HG03095 (cell line): ENCODE results near the gene CEACAM21.
"Not testable (repeated sequence)": the region's sequence is repeated elsewhere in the genome, so short reads cannot be mapped to it uniquely, and the experiment has no call there.

Experiments used
- ATAC-seq: cut with Tn5 transposase; IDR thresholded peaks from one replicate; pipeline ENCODE4 v1.9.1; 2021; ENCODE audit warnings: moderate library complexity; ENCODE audit not compliant: unreplicated experiment

Gene CEACAM21

GRCh38 chr19:41548954-41549688, 26.8 kb upstream of the CEACAM21 start:
- ATAC-seq: no peak

- ATAC-seq: no peak
Measured at GRCh38 chr19:41549884-41550283, 26.1 kb upstream of the CEACAM21 start.

DNA sequence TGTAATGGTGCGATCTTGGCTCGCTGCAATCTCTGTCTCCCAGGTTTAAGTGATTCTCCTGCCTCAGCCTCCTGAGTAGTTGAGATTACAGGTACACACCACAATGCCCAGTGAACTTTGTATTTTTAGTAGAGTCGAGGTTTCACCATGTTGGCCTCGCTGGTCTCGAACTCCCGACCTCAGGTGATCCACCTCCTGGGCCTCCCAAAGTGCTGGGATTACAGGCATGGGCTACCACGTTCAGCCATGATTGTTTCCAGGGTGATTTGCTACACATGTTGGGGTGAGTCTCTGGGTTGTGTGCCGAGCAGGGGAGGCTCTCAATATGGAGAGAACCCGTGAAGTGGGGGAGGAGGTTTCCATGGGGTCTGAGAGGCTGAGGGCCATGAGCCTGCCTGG, 24.8 kb upstream of the CEACAM21 start:
- ATAC-seq: no peak

- ATAC-seq: no peak
Measured at GRCh38 chr19:41551711-41552110, 24.3 kb upstream of the CEACAM21 start.

DNA sequence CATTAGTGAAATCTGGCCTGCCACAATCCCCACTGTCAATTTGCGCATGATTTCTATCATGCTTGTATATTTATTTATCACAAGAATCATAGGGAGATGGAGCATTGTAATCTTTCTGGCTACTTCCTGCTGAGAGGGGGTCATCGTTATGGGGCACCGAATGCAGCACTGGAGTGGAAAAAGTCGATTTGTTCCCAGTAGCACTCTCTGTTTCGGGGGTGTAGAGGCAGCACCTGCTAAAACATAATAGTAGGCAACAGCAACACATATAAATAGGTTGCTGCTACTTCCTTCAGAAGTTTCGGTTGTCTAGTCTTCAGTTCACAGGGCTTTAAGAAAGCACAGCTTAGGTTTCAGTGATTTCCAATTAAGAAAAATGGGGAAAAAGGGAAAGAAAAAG, 23.4 kb upstream of the CEACAM21 start:
- ATAC-seq: peak; percentile 44

GRCh38 chr19:41553804-41554203, 22.2 kb upstream of the CEACAM21 start:
- ATAC-seq: no peak

DNA sequence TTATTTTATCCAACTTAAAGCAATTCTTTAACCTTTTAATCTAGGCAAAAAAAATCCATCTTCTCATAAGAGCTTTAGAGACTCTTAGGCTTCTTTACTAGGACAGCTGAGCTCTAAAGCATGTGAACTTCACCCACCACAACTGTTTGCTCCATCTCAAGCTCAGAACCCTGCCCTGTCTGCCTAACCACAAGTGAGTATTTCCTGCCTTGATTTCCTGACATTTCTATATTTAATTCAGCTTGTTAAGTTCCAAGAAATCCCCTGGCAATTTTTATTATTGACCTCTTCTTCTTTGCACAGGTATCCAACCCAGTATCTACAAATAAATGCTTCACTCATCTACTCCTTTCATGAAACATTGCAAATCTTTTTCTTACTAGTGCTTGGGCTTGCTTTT, 21.1 kb upstream of the CEACAM21 start:
- ATAC-seq: no peak

GRCh38 chr19:41555748-41556147, 20.2 kb upstream of the CEACAM21 start:
- ATAC-seq: no peak

DNA sequence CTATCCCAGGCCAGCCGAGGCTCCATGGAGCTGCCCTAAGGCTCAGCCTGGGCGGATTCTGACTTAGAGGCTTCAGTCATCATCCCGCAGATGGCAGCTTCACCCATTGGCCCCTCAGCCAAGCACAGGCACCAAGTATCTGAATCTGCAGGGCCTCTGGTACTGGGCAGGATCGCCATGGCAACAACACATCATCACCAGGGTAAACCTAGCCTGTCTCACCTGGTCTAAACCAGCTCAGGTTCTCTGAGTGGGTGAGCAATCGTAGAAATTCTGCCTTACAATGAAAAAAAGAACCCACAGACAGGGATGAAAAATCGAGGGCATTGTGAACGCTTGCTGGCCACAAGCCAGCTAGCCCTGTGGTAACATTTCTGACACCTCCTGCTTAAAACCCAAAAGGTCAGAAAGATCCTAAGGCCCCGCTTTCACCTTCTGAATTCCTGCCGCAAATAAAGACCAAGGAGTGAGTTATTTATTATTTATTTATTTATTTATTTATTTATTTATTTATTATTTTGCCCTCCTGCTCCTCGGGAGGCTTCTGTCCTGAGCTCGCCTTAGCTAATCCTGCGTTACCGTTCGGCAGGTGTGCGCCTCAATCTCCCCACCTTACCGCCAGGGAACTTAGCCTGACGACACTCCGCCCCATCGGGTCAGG, 12.0 kb upstream of the CEACAM21 start:
- ATAC-seq: no peak

DNA sequence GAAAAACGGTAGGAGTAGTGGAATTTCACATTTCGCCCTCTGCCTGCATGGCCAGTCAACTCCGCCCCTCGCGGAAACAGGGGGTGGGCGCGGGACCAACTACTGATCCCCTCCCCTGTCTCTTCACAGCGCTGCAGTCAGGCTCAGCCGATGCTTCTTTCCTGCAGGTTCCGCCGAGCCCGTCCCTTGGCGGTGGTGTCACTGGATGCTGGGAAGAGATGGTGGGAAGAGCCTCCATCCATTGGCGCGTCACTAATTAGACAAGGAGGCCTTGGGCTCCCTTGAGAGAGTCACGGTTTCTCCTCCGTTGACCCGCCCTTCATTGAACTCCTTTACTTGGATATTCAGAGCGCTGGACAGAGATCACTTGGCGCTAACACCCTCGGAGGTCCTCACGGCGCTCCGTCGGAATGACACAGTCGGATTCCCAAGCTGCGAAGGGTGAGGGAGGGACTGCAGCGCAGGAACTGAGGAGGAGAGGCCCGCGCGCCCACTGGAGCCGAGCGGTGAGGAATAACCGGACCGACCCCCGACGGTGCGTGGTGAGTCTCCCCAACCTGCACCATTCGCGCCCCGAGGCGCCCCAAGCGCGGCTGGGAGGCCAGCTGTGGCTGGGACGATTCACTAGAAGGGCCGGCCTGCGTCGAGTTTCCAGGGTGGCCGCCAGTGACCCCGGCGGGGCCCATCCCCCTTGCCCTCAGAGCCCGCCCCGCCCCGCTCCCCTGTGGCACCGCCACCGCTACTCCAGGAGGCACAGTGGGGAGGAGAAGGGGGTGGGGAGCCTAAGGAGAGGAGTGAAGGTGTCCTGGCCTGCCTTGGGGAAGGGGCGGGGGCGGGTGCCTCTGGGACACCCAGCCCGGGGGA, 11.2 kb upstream of the CEACAM21 start:
- ATAC-seq: no peak

- ATAC-seq: no peak
Measured at GRCh38 chr19:41565379-41565720, 10.6 kb upstream of the CEACAM21 start.

DNA sequence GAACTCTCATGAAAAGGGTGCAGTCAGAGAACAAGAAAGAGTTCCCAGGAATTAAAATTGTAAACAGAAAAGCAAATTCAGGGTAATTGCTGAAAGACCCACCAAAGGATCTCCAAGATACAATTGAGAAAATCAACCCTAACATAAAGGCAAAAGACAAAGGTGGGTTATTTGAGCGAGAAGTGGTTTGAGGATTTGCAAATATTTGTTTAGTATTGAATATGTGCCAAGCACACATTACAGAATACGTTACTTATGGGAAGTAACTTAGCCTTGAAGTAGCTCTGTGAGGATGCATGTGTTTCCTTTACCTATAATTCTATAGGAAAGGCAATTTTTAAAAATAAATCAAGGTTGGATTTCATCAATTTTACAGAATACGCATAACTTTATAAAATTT, 10.0 kb upstream of the CEACAM21 start:
- ATAC-seq: no peak

DNA sequence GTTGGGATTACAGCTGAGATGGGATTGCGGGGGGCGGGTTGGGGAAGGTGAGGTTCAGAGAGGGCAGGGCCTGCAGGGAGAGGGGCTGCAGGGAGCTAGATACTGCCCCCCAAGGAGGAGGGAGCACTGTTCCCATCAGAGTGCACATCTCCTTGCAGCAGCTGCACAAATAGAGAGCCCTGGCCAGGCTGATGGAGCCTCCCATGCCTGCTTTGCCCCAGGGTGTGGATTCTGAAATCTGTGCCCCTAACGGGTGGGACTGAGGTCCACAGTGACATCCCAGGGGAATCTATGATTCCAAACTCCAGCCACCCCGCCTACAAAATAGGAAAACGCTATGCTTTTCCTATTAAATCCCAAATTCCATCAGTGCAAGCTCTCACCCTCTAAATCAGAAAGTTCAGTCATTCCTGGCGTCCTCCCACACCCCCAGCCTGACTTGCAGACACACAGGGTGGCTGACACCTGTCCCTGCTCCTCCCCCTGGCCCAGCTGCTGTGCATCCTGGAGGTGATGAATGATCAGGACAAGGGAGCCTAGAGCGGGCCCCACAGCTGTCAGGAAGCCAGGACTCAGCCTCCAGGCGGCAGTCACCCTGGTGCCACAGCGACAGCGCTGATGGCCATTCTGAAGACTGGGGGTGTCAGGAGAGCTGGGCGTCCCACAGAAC, 6.3 kb upstream of the CEACAM21 start:
- ATAC-seq: no peak

GRCh38 chr19:41570179-41570578, 5.8 kb upstream of the CEACAM21 start:
- ATAC-seq: no peak

DNA sequence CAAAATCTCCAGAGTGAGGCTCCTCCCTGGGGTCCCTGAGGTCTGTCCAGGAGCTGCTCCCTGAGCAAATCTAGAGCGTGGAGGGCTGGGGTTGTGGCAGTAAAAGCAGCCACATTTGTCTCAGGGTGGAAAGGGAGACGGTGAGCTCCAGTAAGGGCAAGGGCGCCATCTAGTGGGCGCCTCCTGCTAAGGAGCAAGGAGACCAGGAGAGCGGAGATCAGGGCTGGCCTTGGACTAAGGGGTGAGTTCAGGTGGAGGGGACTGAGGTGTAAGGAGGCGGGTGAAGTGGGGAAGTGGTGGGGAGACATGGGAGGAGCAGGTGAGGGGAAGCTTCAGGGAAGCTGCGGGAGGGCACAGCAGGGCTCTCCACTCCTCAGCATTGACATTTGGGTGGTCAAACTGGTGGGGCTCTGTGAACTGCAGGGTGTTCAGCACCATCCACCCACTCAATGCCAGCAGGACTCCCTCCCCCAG, 5.3 kb upstream of the CEACAM21 start:
- ATAC-seq: no peak

DNA sequence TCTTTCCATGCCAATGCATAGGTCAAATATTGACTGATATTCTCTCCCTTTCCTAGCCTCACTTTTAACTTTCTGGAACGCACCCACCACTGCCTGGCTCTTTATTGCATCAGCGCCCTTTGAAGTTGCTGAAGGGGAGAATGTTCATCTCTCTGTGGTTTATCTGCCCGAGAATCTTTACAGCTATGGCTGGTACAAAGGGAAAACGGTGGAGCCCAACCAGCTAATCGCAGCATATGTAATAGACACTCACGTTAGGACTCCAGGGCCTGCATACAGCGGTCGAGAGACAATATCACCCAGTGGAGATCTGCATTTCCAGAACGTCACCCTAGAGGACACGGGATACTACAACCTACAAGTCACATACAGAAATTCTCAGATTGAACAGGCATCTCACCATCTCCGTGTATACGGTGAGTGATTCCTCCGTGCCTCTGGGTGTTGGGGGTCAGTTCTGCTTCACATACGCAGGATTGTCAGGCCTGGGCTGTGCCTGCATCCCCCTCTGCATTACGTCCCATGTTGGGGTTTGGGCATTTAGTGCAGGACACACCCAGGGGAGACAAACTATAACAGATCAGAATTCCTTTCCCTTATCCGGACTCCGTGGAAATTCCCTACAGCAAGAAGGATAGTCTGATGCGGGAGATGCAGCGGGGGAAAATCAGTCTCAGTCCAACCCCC, 1.3 kb downstream of the CEACAM21 start:
- no peak for ATAC-seq

GRCh38 chr19:41577833-41578232, 1.9 kb downstream of the CEACAM21 start:
- ATAC-seq: no peak

DNA sequence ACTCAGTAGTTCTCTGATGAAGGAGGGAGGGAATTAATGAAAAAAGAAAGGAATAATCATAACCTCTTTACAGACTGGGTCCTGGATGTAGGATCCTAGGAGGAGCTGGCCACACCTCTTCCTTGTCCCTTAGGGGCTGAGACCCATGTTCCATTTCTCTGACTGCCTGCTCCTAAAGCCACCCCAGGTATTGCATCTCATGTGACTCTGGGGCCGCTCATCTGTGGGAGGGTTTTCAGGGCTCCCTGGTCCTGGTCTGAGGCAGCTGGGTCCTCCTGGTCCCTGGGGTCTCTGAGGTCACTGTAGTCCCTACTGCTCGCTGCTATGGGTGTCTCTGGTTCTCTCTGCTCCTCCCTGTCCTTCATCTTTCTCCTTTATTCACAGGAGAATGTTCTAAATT, 2.9 kb downstream of the CEACAM21 start:
- no peak for ATAC-seq

DNA sequence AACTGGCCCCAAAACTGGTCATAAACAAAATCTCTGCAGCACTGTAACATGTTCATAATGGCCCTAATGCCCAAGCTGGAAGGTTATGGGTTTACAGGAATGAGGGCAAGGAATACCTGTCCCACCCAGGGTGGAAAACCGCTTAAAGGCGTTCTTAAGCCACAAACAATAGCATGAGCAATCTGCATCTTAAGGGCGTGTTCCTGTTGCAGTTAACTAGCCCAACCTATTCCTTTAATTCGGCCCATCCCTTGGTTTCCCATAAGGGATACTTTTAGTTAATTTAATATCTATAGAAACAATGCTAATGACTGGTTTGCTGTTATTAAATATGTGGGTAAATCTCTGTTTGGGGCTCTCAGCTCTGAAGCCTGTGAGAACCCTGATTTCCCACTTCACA, 5.1 kb downstream of the CEACAM21 start:
- ATAC-seq: not testable (repeated sequence)

DNA sequence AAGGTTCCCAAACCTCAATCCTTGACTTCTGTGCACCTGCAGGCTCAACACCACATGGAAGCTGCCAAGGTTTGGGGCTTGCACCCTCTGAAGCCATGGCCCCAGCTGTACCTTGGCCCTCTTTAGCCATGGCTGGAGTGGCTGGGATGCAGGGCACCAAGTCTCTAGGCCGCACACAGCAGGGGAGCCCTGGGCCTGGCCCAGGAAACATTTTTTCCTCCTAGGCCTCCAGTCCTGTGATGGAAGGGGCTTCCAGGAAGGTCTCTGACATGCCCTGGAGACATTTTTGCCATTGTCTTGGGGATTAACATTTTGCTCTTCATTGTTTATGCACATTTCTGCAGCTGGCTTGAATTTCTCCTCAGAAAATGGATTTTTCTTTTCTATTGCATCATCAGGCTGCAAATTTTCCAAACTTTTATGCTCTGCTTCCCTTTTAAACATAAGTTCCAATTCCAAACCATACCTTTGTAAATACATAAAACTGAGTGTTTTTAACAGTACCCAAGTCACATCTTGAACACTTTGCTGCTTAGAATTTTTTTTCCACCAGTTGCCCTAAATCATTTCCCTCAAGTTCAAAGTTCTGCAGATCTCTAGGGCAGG, 6.7 kb downstream of the CEACAM21 start:
- not testable (repeated sequence) for ATAC-seq
